Endothelial cell of umbilical vein (primary cell): ENCODE measurements around the gene SLC39A9.
"Not testable (repeated sequence)": the region's sequence is repeated elsewhere in the genome, so short reads cannot be mapped to it uniquely, and the experiment has no call there.

ENCODE experiments used
- CTCF ChIP-seq, 2 donors: IDR thresholded peaks; 1 replicate in 1 of 2; 2 replicates in 1 of 2; pipeline ENCODE4 v1.5.1; 2011; ENCODE audit warnings: low read length in 2 of 2, mild to moderate bottlenecking in 2 of 2, moderate library complexity in 2 of 2, control low read depth in 1 of 2, inconsistent platforms in 1 of 2, low read depth in 1 of 2; ENCODE audit not compliant: insufficient read depth in 1 of 2; ENCODE audit errors: extremely low read depth in 1 of 2
- EZH2 ChIP-seq: IDR thresholded peaks from 2 replicates; pipeline ENCODE4 v1.6.1; 2012; ENCODE audit warnings: borderline replicate concordance, low read depth, mild to moderate bottlenecking, moderate library complexity, low read length, inconsistent platforms; ENCODE audit not compliant: severe bottlenecking
- FOS ChIP-seq: IDR thresholded peaks from 2 replicates; pipeline ENCODE4 v1.6.1; 2011; ENCODE audit warnings: mild to moderate bottlenecking, low read length, moderate library complexity, borderline replicate concordance; ENCODE audit not compliant: insufficient read depth
- JUN ChIP-seq: IDR thresholded peaks from 2 replicates; pipeline ENCODE4 v1.6.1; 2011; ENCODE audit warnings: borderline replicate concordance, low read depth; ENCODE audit not compliant: insufficient read length, insufficient read depth
- MAX ChIP-seq: IDR thresholded peaks from 2 replicates; pipeline ENCODE4 v1.6.1; 2011; ENCODE audit not compliant: insufficient read depth, insufficient read length
- POLR2A ChIP-seq: IDR thresholded peaks from 2 replicates; pipeline ENCODE4 v1.6.1; 2012; ENCODE audit warnings: low read depth, mild to moderate bottlenecking, control low read depth, low read length
- POLR2AphosphoS5 ChIP-seq: IDR thresholded peaks from 2 replicates; pipeline ENCODE4 v1.6.1; 2012; ENCODE audit warnings: low read depth, mild to moderate bottlenecking, control low read depth, low read length, moderate library complexity; ENCODE audit not compliant: insufficient read depth

GRCh38 chr14:69497866-69498265 is 99.4 kb downstream of the SLC39A9 start:
- TF ChIP-seq EZH2; CTCF (IDR thresholded peaks at IDR 0.05; ENCODE audit: extremely low read depth in 1 of 2, insufficient read depth in 1 of 2, low read depth in 1 of 2, low read length in 2 of 2); POLR2AphosphoS5; MAX; FOS; POLR2A; JUN: not testable (repeated sequence)
